Measurements from ENCODE around the gene RNF149. TPM values are rescaled to one million over a fixed set of nuclear protein-coding genes. Genes with fewer than 3 reads are reported as not detected.

RNF149 gene
- total RNA-seq, 1 donor from 2014 or later: 89.4 TPM

- peaks cover 53% of the 10 kb centered on the region for H3K4me1 ChIP-seq
- TF ChIP-seq POLR2AphosphoS5 (IDR thresholded peaks at IDR 0.05; ENCODE audit: insufficient read depth in 1 of 2, low read depth in 1 of 2): no peak
- no peak for TF ChIP-seq CTCF (IDR thresholded peaks at IDR 0.05)
- no peak for TF ChIP-seq POLR2A (IDR thresholded peaks at IDR 0.05)
- H3K27ac ChIP-seq: no peak overlapping the region
Observed at GRCh38 chr2:101296371-101296770, 12.1 kb downstream of the RNF149 start.

GRCh38 chr2:101295895-101296294, 12.6 kb downstream of the RNF149 start:
- Histone ChIP-seq H3K4me3 (no peak overlapping the region), H3K36me3 (peaks cover 0 to 15% of the 10 kb centered on the region in 2 donors), H3K27ac (no peak overlapping the region), H3K9me3 (no peaks in the 10 kb centered on the region), H3K4me1 (peaks cover 48% of the 10 kb centered on the region), H3K27me3 (no peaks in the 10 kb centered on the region)
- intact Hi-C loops (cut with DNase I): no loop called here
- no peak for TF ChIP-seq CTCF (IDR thresholded peaks at IDR 0.05)
- TF ChIP-seq POLR2A (IDR thresholded peaks at IDR 0.05): no peak
- TF ChIP-seq POLR2AphosphoS5 (IDR thresholded peaks at IDR 0.05; ENCODE audit: insufficient read depth in 1 of 2, low read depth in 1 of 2): no peak
- no peak for DNase-seq (ENCODE audit: extremely low spot score in 2 of 2)

More at GRCh38 chr2:101296371-101296770, 12.1 kb downstream of the RNF149 start:
- DNase-seq (ENCODE audit: extremely low spot score in 2 of 2): no peak
- intact Hi-C loops (cut with DNase I): no loop called here
- no peaks in the 10 kb centered on the region for H3K27me3 ChIP-seq
- H3K4me3 ChIP-seq: no peak overlapping the region
- peaks cover 0 to 15% of the 10 kb centered on the region in 2 donors for H3K36me3 ChIP-seq
- H3K9me3 ChIP-seq: no peaks in the 10 kb centered on the region

GRCh38 chr2:101294861-101295260, 13.6 kb downstream of the RNF149 start:
- no peak for TF ChIP-seq POLR2A (IDR thresholded peaks at IDR 0.05)
- no peak for TF ChIP-seq CTCF (IDR thresholded peaks at IDR 0.05)
- TF ChIP-seq POLR2AphosphoS5 (IDR thresholded peaks at IDR 0.05; ENCODE audit: insufficient read depth in 1 of 2, low read depth in 1 of 2): no peak
- H3K36me3 ChIP-seq: peaks cover 0 to 18% of the 10 kb centered on the region in 2 donors
- no peak overlapping the region for H3K27ac ChIP-seq
- H3K4me3 ChIP-seq: no peak overlapping the region
- peaks cover 38% of the 10 kb centered on the region for H3K4me1 ChIP-seq
- intact Hi-C loops (cut with DNase I): no loop called here
- no peak for DNase-seq (ENCODE audit: extremely low spot score in 2 of 2)
- H3K9me3 ChIP-seq: no peaks in the 10 kb centered on the region
- no peaks in the 10 kb centered on the region for H3K27me3 ChIP-seq

DNA sequence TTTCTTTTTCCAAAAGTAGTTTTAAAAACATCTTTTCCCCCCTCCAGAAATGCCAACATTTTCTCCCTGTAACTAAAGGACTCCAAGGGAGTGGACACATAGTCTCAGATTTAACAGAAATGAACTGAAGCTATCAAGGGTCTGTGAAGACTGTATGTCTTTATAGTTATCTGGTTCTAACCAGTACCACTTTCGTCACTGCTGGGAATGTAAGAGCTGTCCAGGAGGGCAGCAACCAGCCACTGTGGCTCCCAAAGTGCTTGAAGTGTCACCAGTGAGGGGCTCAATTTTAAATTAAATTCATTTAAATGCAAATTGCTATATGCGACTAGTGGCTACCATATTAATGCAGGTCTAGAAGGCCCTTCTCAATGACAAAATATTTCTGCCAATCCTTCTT, 15.0 kb downstream of the RNF149 start:
- Histone ChIP-seq H3K36me3 (peaks cover 0 to 21% of the 10 kb centered on the region in 2 donors), H3K4me1 (peaks cover 24% of the 10 kb centered on the region), H3K9me3 (no peaks in the 10 kb centered on the region), H3K27ac (no peak overlapping the region), H3K4me3 (no peak overlapping the region), H3K27me3 (no peaks in the 10 kb centered on the region)
- intact Hi-C loops (cut with DNase I): no loop called here
- DNase-seq (ENCODE audit: extremely low spot score in 2 of 2): no peak
- no peak for TF ChIP-seq POLR2A (IDR thresholded peaks at IDR 0.05)
- no peak for TF ChIP-seq POLR2AphosphoS5 (IDR thresholded peaks at IDR 0.05; ENCODE audit: insufficient read depth in 1 of 2, low read depth in 1 of 2)
- no peak for TF ChIP-seq CTCF (IDR thresholded peaks at IDR 0.05)

DNA sequence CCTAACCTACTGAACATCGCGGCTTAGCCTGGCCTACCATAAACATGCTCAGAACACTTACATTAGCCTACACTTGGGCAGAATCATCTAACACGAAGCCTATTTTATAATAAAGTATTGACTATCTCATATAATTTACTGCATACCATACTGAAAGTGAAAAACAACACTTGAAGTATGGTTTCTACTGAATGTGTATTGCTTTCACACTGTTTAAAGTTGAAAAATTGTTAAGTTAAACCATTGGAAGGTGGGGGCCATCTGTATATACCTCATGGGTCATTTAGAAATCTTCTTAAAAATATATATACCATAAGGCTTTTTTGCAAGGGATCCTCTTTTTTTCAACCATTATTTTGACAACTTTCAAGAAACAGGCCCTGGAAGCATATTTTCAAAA, 16.5 kb downstream of the RNF149 start:
- H3K27me3 ChIP-seq: no peaks in the 10 kb centered on the region
- H3K4me3 ChIP-seq: no peak overlapping the region
- peaks cover 0 to 31% of the 10 kb centered on the region in 2 donors for H3K36me3 ChIP-seq
- TF ChIP-seq CTCF (IDR thresholded peaks at IDR 0.05): no peak
- peaks cover 19% of the 10 kb centered on the region for H3K4me1 ChIP-seq
- no peak overlapping the region for H3K27ac ChIP-seq
- intact Hi-C loops (cut with DNase I): no loop called here
- H3K9me3 ChIP-seq: no peaks in the 10 kb centered on the region
- no peak for DNase-seq (ENCODE audit: extremely low spot score in 2 of 2)

All from vagina (tissue), 2 donors.